Gastroesophageal sphincter (tissue), 3 donors: ENCODE data around the gene ISCA2.

Experiments
- EP300 ChIP-seq: sonication (generic); formaldehyde crosslinking; IDR thresholded peaks from one replicate; pipeline ENCODE4 v1.6.1; 2017; ENCODE audit warnings: antibody characterized with exemption, mild to moderate bottlenecking
- POLR2A ChIP-seq, 2 donors: fragments of 450-650 bp; IDR thresholded peaks; one replicate each; pipeline ENCODE4 v1.6.1; 2017; ENCODE audit warnings: antibody characterized with exemption in 2 of 2, mild to moderate bottlenecking in 2 of 2, moderate library complexity in 1 of 2
- TF ChIP-seq, protein P1 (sequence below), 4 experiments: fragments of 200-600 bp in 2 of 4; fragments of 450-650 bp in 2 of 4; sonication (generic) in 1 of 4; IDR thresholded peaks; one replicate each; pipeline ENCODE4 v1.5.1; 2017 to 2019; ENCODE audit warnings: antibody characterized with exemption in 4 of 4, mild to moderate bottlenecking in 2 of 4, moderate library complexity in 2 of 4

DNA sequence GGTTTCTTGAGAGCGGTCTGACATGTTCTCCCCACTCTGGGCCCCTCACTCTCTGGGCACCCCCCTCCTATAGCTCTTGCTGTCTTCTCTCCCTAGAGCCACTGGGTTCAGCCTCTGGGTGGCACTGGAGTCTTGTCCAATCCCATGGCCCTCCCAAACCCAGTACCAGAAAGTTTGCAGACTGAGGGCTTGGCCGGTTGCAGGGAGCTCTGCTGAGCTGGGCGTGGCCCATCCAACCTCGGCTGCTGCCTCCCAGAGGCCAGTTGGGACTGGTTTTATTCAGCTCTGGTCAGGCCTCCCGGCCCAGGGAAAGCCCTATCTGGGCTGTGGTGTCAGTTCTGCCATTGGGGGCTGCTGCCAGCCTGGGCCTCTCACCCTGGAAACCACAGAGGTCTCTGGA, 37.9 kb downstream of the ISCA2 start:
- TF ChIP-seq, protein P1, sequence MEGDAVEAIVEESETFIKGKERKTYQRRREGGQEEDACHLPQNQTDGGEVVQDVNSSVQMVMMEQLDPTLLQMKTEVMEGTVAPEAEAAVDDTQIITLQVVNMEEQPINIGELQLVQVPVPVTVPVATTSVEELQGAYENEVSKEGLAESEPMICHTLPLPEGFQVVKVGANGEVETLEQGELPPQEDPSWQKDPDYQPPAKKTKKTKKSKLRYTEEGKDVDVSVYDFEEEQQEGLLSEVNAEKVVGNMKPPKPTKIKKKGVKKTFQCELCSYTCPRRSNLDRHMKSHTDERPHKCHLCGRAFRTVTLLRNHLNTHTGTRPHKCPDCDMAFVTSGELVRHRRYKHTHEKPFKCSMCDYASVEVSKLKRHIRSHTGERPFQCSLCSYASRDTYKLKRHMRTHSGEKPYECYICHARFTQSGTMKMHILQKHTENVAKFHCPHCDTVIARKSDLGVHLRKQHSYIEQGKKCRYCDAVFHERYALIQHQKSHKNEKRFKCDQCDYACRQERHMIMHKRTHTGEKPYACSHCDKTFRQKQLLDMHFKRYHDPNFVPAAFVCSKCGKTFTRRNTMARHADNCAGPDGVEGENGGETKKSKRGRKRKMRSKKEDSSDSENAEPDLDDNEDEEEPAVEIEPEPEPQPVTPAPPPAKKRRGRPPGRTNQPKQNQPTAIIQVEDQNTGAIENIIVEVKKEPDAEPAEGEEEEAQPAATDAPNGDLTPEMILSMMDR (IDR thresholded peaks at IDR 0.05), result peak in 2 of 4 experiments; percentile 28 to 41
- TF ChIP-seq POLR2A (IDR thresholded peaks at IDR 0.05), result no peak
- TF ChIP-seq EP300, result no peak
